K562 (cell line): ENCODE data around the gene HIVEP2. TPM values are rescaled to one million over a fixed set of nuclear protein-coding genes. Genes with fewer than 3 reads are reported as not detected.

ENCODE experiments used
- ATAC-seq: fragments of 200-7000 bp; cut with Tn5 transposase; 3 replicates; pipeline ENCODE4 v1.9.1; 2020; ENCODE audit warnings: moderate library complexity
- BruUV-seq: library from RNA; stranded (reverse); fragments of 400-500 nt; replicated peaks from 2 replicates; lab custom pipeline; 2021; lab: Mats Ljungman, UMichigan
- CTCF ChIA-PET: fragments of 300-600 bp; formaldehyde crosslinking; extraction: SDS; loops from one replicate; lab custom pipeline; 2021; ENCODE audit warnings: low intra/inter-chr PET ratio; lab: Yijun Ruan, JAX
- POLR2A ChIA-PET: fragments of 300-600, 350-650 bp; sonication (Branson Sonifier 250); formaldehyde crosslinking; extraction: SDS; loops from one replicate; lab custom pipeline; 2021; ENCODE audit warnings: antibody characterized with exemption, inconsistent platforms; lab: Yijun Ruan, JAX
- DNase-seq, 4 experiments: peaks; one replicate each; pipeline versions ENCODE4 v3.0.0 to v3.0.0-alpha.2; 2011 to 2018; ENCODE audit warnings: low spot score in 3 of 4, mixed read lengths in 3 of 4; ENCODE audit errors: extremely low read depth in 1 of 4
- FAIRE-seq: peaks from 2 replicates; lab custom pipeline; 2011; peaks lifted over from hg19 to GRCh38; lab: Jason Lieb, UNC
- H2AFZ ChIP-seq: 2 replicates; pipeline ENCODE4 v1.6.0; 2011; ENCODE audit warnings: low read depth, low read length, control low read depth, inconsistent platforms
- H3K27ac ChIP-seq: fragments of 200-600 bp; 3 replicates; pipeline ENCODE4 v1.8.0; 2011; ENCODE audit warnings: low read depth, mild to moderate bottlenecking, control low read depth, inconsistent platforms, low read length, moderate library complexity, mixed read lengths; ENCODE audit errors: extremely low read depth
- H3K27me3 ChIP-seq, 2 experiments: fragments of 300-600 bp in 1 of 2; 2 replicates in 1 of 2; 3 replicates in 1 of 2; pipeline versions ENCODE4 v1.6.0 to v1.8.0; 2011; ENCODE audit warnings: inconsistent platforms in 2 of 2, low read length in 2 of 2, mild to moderate bottlenecking in 1 of 2, mixed read lengths in 1 of 2, moderate library complexity in 1 of 2; ENCODE audit not compliant: control insufficient read depth in 2 of 2, insufficient read depth in 2 of 2
- H3K36me3 ChIP-seq: fragments of 300-600 bp; 3 replicates; pipeline ENCODE4 v1.8.0; 2011; ENCODE audit warnings: mild to moderate bottlenecking, low read length, inconsistent platforms; ENCODE audit not compliant: control insufficient read depth, insufficient read depth
- H3K4me1 ChIP-seq, 2 experiments: fragments of 200-600 bp in 1 of 2; replicated peaks in 1 of 2; 2 replicates in 1 of 2; 3 replicates in 1 of 2; pipeline versions ENCODE4 v1.5.1 to v1.8.0; 2011; ENCODE audit warnings: inconsistent platforms in 2 of 2, low read length in 2 of 2, mild to moderate bottlenecking in 1 of 2, mixed read lengths in 1 of 2, moderate library complexity in 1 of 2; ENCODE audit not compliant: control insufficient read depth in 2 of 2, insufficient read depth in 2 of 2
- H3K4me2 ChIP-seq: 2 replicates; pipeline ENCODE4 v1.6.1; 2011; ENCODE audit warnings: low read length, control low read depth, inconsistent platforms, mixed read lengths; ENCODE audit not compliant: insufficient read depth
- H3K4me3 ChIP-seq: fragments of 200-600 bp; sonication (generic), shearing (Covaris generic); 2 replicates; pipeline ENCODE4 v1.5.1; 2016; ENCODE audit warnings: control low read depth, inconsistent platforms
- H3K79me2 ChIP-seq: fragments of 200-600 bp; 3 replicates; pipeline ENCODE4 v1.8.0; 2011; ENCODE audit warnings: low read length, inconsistent platforms; ENCODE audit not compliant: control insufficient read depth, insufficient read depth
- H3K9ac ChIP-seq, 2 experiments: 2 replicates each; pipeline versions ENCODE4 v1.6.0 to v1.6.1; 2011; ENCODE audit warnings: low read depth in 2 of 2, low read length in 2 of 2, control low read depth in 1 of 2, inconsistent platforms in 1 of 2, mild to moderate bottlenecking in 1 of 2, mixed read lengths in 1 of 2; ENCODE audit not compliant: insufficient read depth in 1 of 2
- H3K9me1 ChIP-seq: one replicate; pipeline ENCODE4 v1.6.0; 2011; ENCODE audit warnings: inconsistent platforms, mild to moderate bottlenecking, low read length, moderate library complexity; ENCODE audit not compliant: control insufficient read depth, insufficient read depth
- H3K9me3 ChIP-seq: replicated peaks from 2 replicates; pipeline ENCODE4 v1.5.1; 2011; ENCODE audit warnings: low read depth, low read length, inconsistent platforms; ENCODE audit not compliant: control insufficient read depth, insufficient read depth
- H4K20me1 ChIP-seq: replicated peaks from 2 replicates; pipeline ENCODE4 v1.6.1; 2011; ENCODE audit warnings: low read length, inconsistent platforms, mixed read lengths; ENCODE audit not compliant: control insufficient read depth, insufficient read depth
- CCAR2 ChIP-seq: fragments of 200-400 bp; formaldehyde crosslinking; IDR thresholded peaks from 2 replicates; pipeline ENCODE4 v1.6.1; 2017; ENCODE audit warnings: mild to moderate bottlenecking, low read depth, low read length
- MED1 ChIP-seq: sonication (generic); formaldehyde crosslinking; IDR thresholded peaks from 2 replicates; pipeline ENCODE4 v1.8.1; 2023; ENCODE audit warnings: missing genetic modification reagents, borderline replicate concordance
- SIN3A ChIP-seq, 2 experiments: fragments of 150-350 bp in 1 of 2; IDR thresholded peaks; 2 replicates each; pipeline ENCODE4 v1.6.1; 2011 to 2016; ENCODE audit warnings: borderline replicate concordance in 2 of 2, low read depth in 2 of 2, low read length in 2 of 2, mild to moderate bottlenecking in 2 of 2, moderate library complexity in 2 of 2; ENCODE audit not compliant: control insufficient read depth in 1 of 2
- ZNF134 ChIP-seq: fragments of 250-450 bp; sonication (Bioruptor Pico); conservative IDR thresholded peaks from 2 replicates; pipeline ENCODE4 v1.4.0; 2020
- ZNF263 ChIP-seq: sonication (generic); formaldehyde crosslinking; IDR thresholded peaks from 2 replicates; pipeline ENCODE4 v1.8.0; 2022; ENCODE audit warnings: mild to moderate bottlenecking, missing genetic modification reagents, borderline replicate concordance
- ZNF707 ChIP-seq: fragments of 250-450 bp; sonication (Bioruptor Pico); conservative IDR thresholded peaks from 2 replicates; pipeline ENCODE4 v1.8.0; 2022; ENCODE audit warnings: inconsistent platforms, mild to moderate bottlenecking, moderate library complexity
- in situ Hi-C: fragments of 300-500 bp; cut with MboI; formaldehyde crosslinking; loops from 4 replicates; pipeline ENCODE4 v1.15.0; 2018; ENCODE audit warnings: inconsistent platforms, mixed read lengths
- intact Hi-C: fragments of 100-400 bp; cut with micrococcal nuclease; formaldehyde crosslinking; loops from 2 replicates; pipeline ENCODE4 v1.14.2; 2022
- polyA plus RNA-seq, 8 experiments: library from polyadenylated mRNA; depleted of rRNA in 4 of 8; stranded (reverse) in 5 of 8; unstranded in 3 of 8; fragments of >200 nt; fragmentation: Nextera tagmentation in 2 of 8; fragmentation: Illumina TruSeq in 1 of 8; extraction: Ambion mirVana in 2 of 8; extraction: Trizol in 1 of 8; gene quantifications; 2 replicates each; pipeline versions ENCODE4 v1.2.1 to v1.2.3, GENCODE V29; 2011 to 2014; ENCODE audit warnings: inconsistent platforms in 1 of 8, missing spikeins in 1 of 8
- total RNA-seq, 7 experiments: library from RNA; depleted of rRNA in 6 of 7; stranded (reverse); fragments of >200 nt in 6 of 7; fragmentation: Illumina TruSeq in 2 of 7; extraction: Trizol in 2 of 7; gene quantifications; 2 replicates each; pipeline versions ENCODE4 v1.2.1 to v1.2.3, GENCODE V29; 2011 to 2021; ENCODE audit warnings: low replicate concordance in 1 of 7
- TF ChIP-seq, protein P1 (sequence below): fragments of 450-650 bp; formaldehyde crosslinking; IDR thresholded peaks from 2 replicates; pipeline ENCODE4 v1.4.0; 2022; ENCODE audit warnings: missing genetic modification characterization

Gene HIVEP2
- total and polyA plus RNA-seq, 9 of the 15 experiments (the other 6 are each of a cell fraction or from before 2014, with no cell fraction given): under 0.01 to 1.2 (median 0.31) TPM

DNA sequence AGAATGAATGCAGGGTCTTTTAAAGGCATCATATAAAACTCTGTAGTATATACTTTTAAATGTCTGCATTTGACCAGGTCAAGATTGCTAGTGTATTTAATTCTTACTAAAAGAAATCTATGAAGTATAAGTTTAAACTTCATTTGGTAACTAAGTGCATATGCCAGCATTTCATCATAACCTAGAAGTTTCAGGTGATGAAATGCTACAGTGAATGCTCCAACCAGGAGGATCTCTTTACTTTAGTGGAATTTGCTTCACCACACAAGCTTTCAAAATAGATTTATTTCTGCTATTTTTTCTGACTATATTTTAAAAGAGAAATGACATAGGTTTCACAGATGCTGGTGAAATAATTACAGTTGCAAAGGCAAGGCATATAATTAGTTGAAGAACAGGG is 141.9 kb downstream of the HIVEP2 start:
- in situ Hi-C loops: no loop called here
- H3K9me1 ChIP-seq: no peaks in the 10 kb centered on the region
- no peak overlapping the region for H2AFZ ChIP-seq
- no peak for ATAC-seq
- no peak for TF ChIP-seq MED1
- TF ChIP-seq, protein P1, sequence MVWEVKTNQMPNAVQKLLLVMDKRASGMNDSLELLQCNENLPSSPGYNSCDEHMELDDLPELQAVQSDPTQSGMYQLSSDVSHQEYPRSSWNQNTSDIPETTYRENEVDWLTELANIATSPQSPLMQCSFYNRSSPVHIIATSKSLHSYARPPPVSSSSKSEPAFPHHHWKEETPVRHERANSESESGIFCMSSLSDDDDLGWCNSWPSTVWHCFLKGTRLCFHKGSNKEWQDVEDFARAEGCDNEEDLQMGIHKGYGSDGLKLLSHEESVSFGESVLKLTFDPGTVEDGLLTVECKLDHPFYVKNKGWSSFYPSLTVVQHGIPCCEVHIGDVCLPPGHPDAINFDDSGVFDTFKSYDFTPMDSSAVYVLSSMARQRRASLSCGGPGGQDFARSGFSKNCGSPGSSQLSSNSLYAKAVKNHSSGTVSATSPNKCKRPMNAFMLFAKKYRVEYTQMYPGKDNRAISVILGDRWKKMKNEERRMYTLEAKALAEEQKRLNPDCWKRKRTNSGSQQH: no peak
- TF ChIP-seq ZNF134 (CRISPR knock-in tag): no peak
- no peak for TF ChIP-seq ZNF263 (CRISPR knock-in tag)
- no peak for TF ChIP-seq SIN3A (IDR thresholded peaks at IDR 0.05; ENCODE audit: borderline replicate concordance in 2 of 2, control insufficient read depth in 1 of 2, low read depth in 2 of 2, low read length in 2 of 2)
- TF ChIP-seq CCAR2: no peak
- TF ChIP-seq ZNF707: no peak
- TF ChIP-seq, all 486 proteins: peak for 0
- no TSS peak for BruUV-seq
- Histone ChIP-seq H3K36me3 (no peaks in the 10 kb centered on the region), H3K4me3 (no peak overlapping the region), H4K20me1 (no peaks in the 10 kb centered on the region), H3K27me3 (no peaks in the 10 kb centered on the region), H3K27ac (no peak overlapping the region), H3K9me3 (no peaks in the 10 kb centered on the region), H3K9ac (no peak overlapping the region), H3K4me1 (no peaks in the 10 kb centered on the region), H3K4me2 (no peak overlapping the region), H3K79me2 (no peaks in the 10 kb centered on the region)
- intact Hi-C loops: no loop called here
- DNase-seq (no peak), FAIRE-seq (no peak)
- ChIA-PET CTCF (no interaction called here), POLR2A (interaction anchor here (0.5 kb wide), 1 partner anchor 562 kb away, joined by 3 read pairs; no protein-coding TSS in a partner anchor)
